Activated CD8-positive, alpha-beta memory T cell treated with anti-CD3 and anti-CD28 coated beads for 1 hour (primary cell): ENCODE results near the gene HSPA4.
"Not testable (repeated sequence)": the region's sequence is repeated elsewhere in the genome, so short reads cannot be mapped to it uniquely, and the experiment has no call there.

Source experiments
- DNase-seq, 2 donors: peaks; one replicate each; pipeline ENCODE4 v3.0.0-alpha.2; 2020; ENCODE audit warnings: low read depth in 1 of 2; ENCODE audit errors: extremely low read depth in 1 of 2

Gene HSPA4

GRCh38 chr5:133049726-133050048, 2.1 kb upstream of the HSPA4 start:
- no peak for DNase-seq

- no peak for DNase-seq
Measured at GRCh38 chr5:133050521-133050920, 1.3 kb upstream of the HSPA4 start.

- DNase-seq, result no peak
Measured at GRCh38 chr5:133051061-133051541, 712 bp upstream of the HSPA4 start.

GRCh38 chr5:133052317-133053175, 733 bp downstream of the HSPA4 start:
- DNase-seq, result peak in 1 of 2 donors; percentile 26

- no peak for DNase-seq
Measured at GRCh38 chr5:133053448-133053847, 1.6 kb downstream of the HSPA4 start.

- DNase-seq, result no peak
Measured at GRCh38 chr5:133054697-133055471, 3.1 kb downstream of the HSPA4 start.

- no peak for DNase-seq
Measured at GRCh38 chr5:133056891-133057290, 5.1 kb downstream of the HSPA4 start.

GRCh38 chr5:133059621-133060020, 7.8 kb downstream of the HSPA4 start:
- DNase-seq, result no peak

GRCh38 chr5:133062276-133062675, 10.5 kb downstream of the HSPA4 start:
- DNase-seq, result no peak

- no peak for DNase-seq
Measured at GRCh38 chr5:133063965-133064364, 12.2 kb downstream of the HSPA4 start.

GRCh38 chr5:133065471-133065870, 13.7 kb downstream of the HSPA4 start:
- no peak for DNase-seq

- DNase-seq, result no peak
Measured at GRCh38 chr5:133066045-133066444, 14.2 kb downstream of the HSPA4 start.

- no peak for DNase-seq
Measured at GRCh38 chr5:133072021-133072420, 20.2 kb downstream of the HSPA4 start.

- no peak for DNase-seq
Measured at GRCh38 chr5:133075572-133076536, 24.0 kb downstream of the HSPA4 start.

- DNase-seq, result no peak
Measured at GRCh38 chr5:133079048-133079447, 27.2 kb downstream of the HSPA4 start.

GRCh38 chr5:133081036-133081435, 29.2 kb downstream of the HSPA4 start:
- DNase-seq, result no peak

GRCh38 chr5:133081703-133082102, 29.9 kb downstream of the HSPA4 start:
- DNase-seq, result no peak

GRCh38 chr5:133082128-133082527, 30.3 kb downstream of the HSPA4 start:
- DNase-seq, result no peak

GRCh38 chr5:133083901-133084300, 32.1 kb downstream of the HSPA4 start:
- DNase-seq, result no peak

- DNase-seq, result not testable (repeated sequence)
Measured at GRCh38 chr5:133085171-133085570, 33.4 kb downstream of the HSPA4 start.

GRCh38 chr5:133086366-133086875, 34.6 kb downstream of the HSPA4 start:
- DNase-seq, result no peak
